Esophagus squamous epithelium (tissue), 4 donors: ENCODE results near the gene TUBB2B.

Experiments used
- CTCF ChIP-seq, 6 experiments: fragments of 450-650 bp in 4 of 6; fragments of 200-600 bp in 2 of 6; sonication (generic) in 2 of 6; IDR thresholded peaks; one replicate each; pipeline ENCODE4 v1.5.1; 2016 to 2019; ENCODE audit warnings: antibody characterized with exemption in 6 of 6, mild to moderate bottlenecking in 4 of 6, moderate library complexity in 4 of 6
- POLR2A ChIP-seq, 4 donors: fragments of 450-650 bp; IDR thresholded peaks; one replicate each; pipeline ENCODE4 v1.6.1; 2017; ENCODE audit warnings: antibody characterized with exemption in 4 of 4, mild to moderate bottlenecking in 4 of 4, moderate library complexity in 3 of 4

GRCh38 chr6:3228771-3229565, 1.5 kb upstream of the TUBB2B start:
- TF ChIP-seq POLR2A (IDR thresholded peaks at IDR 0.05) = no peak
- TF ChIP-seq CTCF (IDR thresholded peaks at IDR 0.05) = no peak
